Measurements from ENCODE around the gene ELMO1.

The ELMO1 gene

GRCh38 chr7:37104822-37105518, 343.7 kb downstream of the ELMO1 start:
- H3K4me3 ChIP-seq (ENCODE audit: low read length) = no peak overlapping the region
- TF ChIP-seq, protein P1, sequence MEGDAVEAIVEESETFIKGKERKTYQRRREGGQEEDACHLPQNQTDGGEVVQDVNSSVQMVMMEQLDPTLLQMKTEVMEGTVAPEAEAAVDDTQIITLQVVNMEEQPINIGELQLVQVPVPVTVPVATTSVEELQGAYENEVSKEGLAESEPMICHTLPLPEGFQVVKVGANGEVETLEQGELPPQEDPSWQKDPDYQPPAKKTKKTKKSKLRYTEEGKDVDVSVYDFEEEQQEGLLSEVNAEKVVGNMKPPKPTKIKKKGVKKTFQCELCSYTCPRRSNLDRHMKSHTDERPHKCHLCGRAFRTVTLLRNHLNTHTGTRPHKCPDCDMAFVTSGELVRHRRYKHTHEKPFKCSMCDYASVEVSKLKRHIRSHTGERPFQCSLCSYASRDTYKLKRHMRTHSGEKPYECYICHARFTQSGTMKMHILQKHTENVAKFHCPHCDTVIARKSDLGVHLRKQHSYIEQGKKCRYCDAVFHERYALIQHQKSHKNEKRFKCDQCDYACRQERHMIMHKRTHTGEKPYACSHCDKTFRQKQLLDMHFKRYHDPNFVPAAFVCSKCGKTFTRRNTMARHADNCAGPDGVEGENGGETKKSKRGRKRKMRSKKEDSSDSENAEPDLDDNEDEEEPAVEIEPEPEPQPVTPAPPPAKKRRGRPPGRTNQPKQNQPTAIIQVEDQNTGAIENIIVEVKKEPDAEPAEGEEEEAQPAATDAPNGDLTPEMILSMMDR (conservative IDR thresholded peaks at IDR 0.05; ENCODE audit: low read length) = no peak
- no peak for DNase-seq (ENCODE audit: low read depth)

DNA sequence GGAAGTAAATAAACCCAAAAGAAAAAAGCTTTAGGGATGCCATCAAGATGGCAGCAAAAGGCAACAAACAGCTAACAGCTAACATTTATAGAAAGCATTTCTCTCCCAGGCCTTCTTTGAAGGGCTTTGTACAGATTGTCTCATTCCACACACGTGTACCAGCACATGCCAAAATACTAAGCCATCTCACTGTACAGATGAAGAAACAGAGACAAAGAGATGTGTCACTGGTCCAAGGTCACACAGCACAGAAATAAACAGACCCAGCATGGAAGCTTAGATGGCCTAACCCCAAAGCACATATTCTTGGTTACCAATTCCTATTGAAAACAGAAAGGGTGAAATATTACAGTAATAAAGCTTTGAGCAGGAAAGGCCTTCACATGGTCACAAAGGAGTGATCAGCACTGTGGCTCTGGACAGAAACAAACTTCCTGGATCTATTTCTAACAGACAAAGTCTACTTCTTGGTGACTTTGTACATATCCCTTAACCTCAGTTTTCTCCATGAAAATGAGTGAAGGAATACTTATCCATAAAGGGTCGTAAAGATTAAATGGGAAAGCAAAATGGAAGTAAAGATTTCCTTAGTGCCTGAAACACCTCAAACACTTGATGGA, 346.0 kb downstream of the ELMO1 start:
- TF ChIP-seq, protein P1 (conservative IDR thresholded peaks at IDR 0.05; ENCODE audit: low read length) = no peak
- H3K4me3 ChIP-seq (ENCODE audit: low read length) = no peak overlapping the region
- no peak for DNase-seq (ENCODE audit: low read depth)

- no peak for DNase-seq (ENCODE audit: low read depth)
- no peak overlapping the region for H3K4me3 ChIP-seq (ENCODE audit: low read length)
- TF ChIP-seq, protein P1 (conservative IDR thresholded peaks at IDR 0.05; ENCODE audit: low read length) = no peak
Measured at GRCh38 chr7:37100735-37101331, 347.8 kb downstream of the ELMO1 start.

GRCh38 chr7:37098762-37099161, 349.9 kb downstream of the ELMO1 start:
- TF ChIP-seq, protein P1 (conservative IDR thresholded peaks at IDR 0.05; ENCODE audit: low read length) = no peak
- DNase-seq (ENCODE audit: low read depth) = no peak
- H3K4me3 ChIP-seq (ENCODE audit: low read length) = no peak overlapping the region

GRCh38 chr7:37097983-37098382, 350.7 kb downstream of the ELMO1 start:
- no peak for DNase-seq (ENCODE audit: low read depth)
- TF ChIP-seq, protein P1 (conservative IDR thresholded peaks at IDR 0.05; ENCODE audit: low read length) = no peak
- no peak overlapping the region for H3K4me3 ChIP-seq (ENCODE audit: low read length)

DNA sequence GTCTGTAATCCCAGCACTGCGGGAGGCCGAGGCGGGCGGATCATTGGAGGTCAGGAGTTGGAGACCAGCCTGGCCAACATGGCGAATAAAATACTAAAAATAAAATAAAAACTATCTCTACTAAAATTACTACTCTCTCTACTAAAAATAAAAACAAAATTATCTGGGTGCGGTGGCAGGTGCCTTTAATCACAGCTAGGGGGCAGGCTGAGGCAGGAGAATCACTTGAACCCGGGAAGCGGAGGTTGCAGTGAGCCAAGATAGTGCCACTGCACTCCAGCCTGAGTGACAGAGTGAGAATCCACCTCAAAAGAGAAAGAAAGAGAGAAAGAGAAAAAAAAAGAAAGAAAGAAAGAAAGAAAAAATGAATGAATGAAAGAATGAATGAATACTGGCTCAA, 351.4 kb downstream of the ELMO1 start:
- TF ChIP-seq, protein P1 (conservative IDR thresholded peaks at IDR 0.05; ENCODE audit: low read length) = no peak
- no peak overlapping the region for H3K4me3 ChIP-seq (ENCODE audit: low read length)
- DNase-seq (ENCODE audit: low read depth) = no peak

- no peak for DNase-seq (ENCODE audit: low read depth)
- no peak overlapping the region for H3K4me3 ChIP-seq (ENCODE audit: low read length)
- TF ChIP-seq, protein P1 (conservative IDR thresholded peaks at IDR 0.05; ENCODE audit: low read length) = no peak
Measured at GRCh38 chr7:37096341-37096740, 352.3 kb downstream of the ELMO1 start.

Measured in AG10803 (cell line).